ENCODE measurements around the gene SCNM1.
A peak's percentile ranks its signal among the peaks of the same experiment; 100 is the strongest.

Gene SCNM1

GRCh38 chr1:151165738-151166504 is at the start of gene SCNM1, which contains the start of gene LYSMD1:
TSS of gene SCNM1 (plus strand) at chr1:151166144. CDS start at chr1:151166153, 9 bp downstream.
TSS of gene LYSMD1 (minus strand) at chr1:151165902. CDS start at chr1:151165258, 644 bp downstream.
- DNase-seq, result peak; percentile 99

- DNase-seq, result no peak
These were observed 41.1 kb upstream of the SCNM1 start for GRCh38 chr1:151124763-151125403.

GRCh38 chr1:151128800-151129199 is 37.1 kb upstream of the SCNM1 start:
- DNase-seq, result no peak

GRCh38 chr1:151130987-151131586 is 34.9 kb upstream of the SCNM1 start:
- peak; percentile 89 for DNase-seq

GRCh38 chr1:151131701-151132334 is 34.1 kb upstream of the SCNM1 start:
- no peak for DNase-seq

GRCh38 chr1:151132335-151133017 is 33.5 kb upstream of the SCNM1 start:
- no peak for DNase-seq

GRCh38 chr1:151133018-151133806 is 32.7 kb upstream of the SCNM1 start:
- no peak for DNase-seq

GRCh38 chr1:151134396-151134795 is 31.5 kb upstream of the SCNM1 start:
- DNase-seq, result no peak

- no peak for DNase-seq
These were observed 31.0 kb upstream of the SCNM1 start for GRCh38 chr1:151134991-151135390.

GRCh38 chr1:151135433-151136385 is 30.2 kb upstream of the SCNM1 start:
- DNase-seq, result no peak

- no peak for DNase-seq
These were observed 28.2 kb upstream of the SCNM1 start for GRCh38 chr1:151137789-151138188.

GRCh38 chr1:151142411-151143056 is 23.4 kb upstream of the SCNM1 start:
- DNase-seq, result no peak

GRCh38 chr1:151143057-151143435 is 22.9 kb upstream of the SCNM1 start:
- no peak for DNase-seq

- no peak for DNase-seq
These were observed 22.0 kb upstream of the SCNM1 start for GRCh38 chr1:151143986-151144385.

GRCh38 chr1:151144474-151145303 is 21.3 kb upstream of the SCNM1 start:
- no peak for DNase-seq

- DNase-seq, result peak; percentile 16
These were observed 20.5 kb upstream of the SCNM1 start for GRCh38 chr1:151145304-151146071.

- no peak for DNase-seq
These were observed 19.9 kb upstream of the SCNM1 start for GRCh38 chr1:151146072-151146411.

- DNase-seq, result peak; percentile 92
These were observed 19.4 kb upstream of the SCNM1 start, which contains the start of gene SEMA6C for GRCh38 chr1:151146412-151147131. TSS of gene SEMA6C (minus strand) at chr1:151146631. CDS start at chr1:151142621, 4,010 bp downstream.
